K562 (cell line): Measurements from ENCODE around the gene DNAJC6. TPM values are rescaled to one million over a fixed set of nuclear protein-coding genes. Genes with fewer than 3 reads are reported as not detected.

Source experiments
- FIP1L1 ChIP-seq: fragments of 200-400 bp; formaldehyde crosslinking; IDR thresholded peaks from 2 replicates; pipeline ENCODE4 v1.6.1; 2018; ENCODE audit warnings: mild to moderate bottlenecking, low read depth, low read length; ENCODE audit not compliant: poor library complexity, severe bottlenecking
- FOXA1 ChIP-seq: fragments of 450-650 bp; IDR thresholded peaks from 2 replicates; pipeline ENCODE4 v1.6.1; 2016; ENCODE audit warnings: mild to moderate bottlenecking, borderline replicate concordance
- HNRNPH1 ChIP-seq: fragments of 200-400 bp; formaldehyde crosslinking; optimal IDR thresholded peaks from 2 replicates; pipeline ENCODE3; 2017; ENCODE audit warnings: low read depth, mild to moderate bottlenecking, low read length, moderate library complexity
- KAT2B ChIP-seq: IDR thresholded peaks from one replicate; pipeline ENCODE4 v1.6.1; 2012; ENCODE audit warnings: low read depth, mild to moderate bottlenecking, control low read depth, inconsistent platforms, low read length, moderate library complexity
- MIER1 ChIP-seq: fragments of 450-650 bp; IDR thresholded peaks from 2 replicates; pipeline ENCODE4 v1.6.1; 2016; ENCODE audit warnings: antibody characterized with exemption, mild to moderate bottlenecking, low read depth
- MLX ChIP-seq, 2 experiments: fragments of 450-650 bp in 1 of 2; sonication (generic) in 1 of 2; formaldehyde crosslinking; conservative IDR thresholded peaks; 2 replicates each; pipeline versions ENCODE4 v1.4.0 to v1.8.1; 2020 to 2022; ENCODE audit warnings: mild to moderate bottlenecking in 1 of 2, missing genetic modification reagents in 1 of 2
- MTA3 ChIP-seq: fragments of 450-650 bp; formaldehyde crosslinking; IDR thresholded peaks from 2 replicates; pipeline ENCODE4 v1.6.1; 2017; ENCODE audit warnings: mild to moderate bottlenecking, borderline replicate concordance
- PML ChIP-seq: IDR thresholded peaks from 2 replicates; pipeline ENCODE4 v1.6.1; 2012; ENCODE audit warnings: low read length, inconsistent platforms
- PRPF4 ChIP-seq: fragments of 200-400 bp; formaldehyde crosslinking; IDR thresholded peaks from one replicate; pipeline ENCODE4 v1.6.1; 2017; ENCODE audit warnings: low read length, low read depth, mild to moderate bottlenecking; ENCODE audit not compliant: insufficient read depth, poor library complexity, severe bottlenecking
- RFX1 ChIP-seq: fragments of 450-650 bp; IDR thresholded peaks from 2 replicates; pipeline ENCODE4 v1.6.1; 2016; ENCODE audit warnings: mild to moderate bottlenecking, moderate library complexity
- SOX6 ChIP-seq: fragments of 450-650 bp; IDR thresholded peaks from 2 replicates; pipeline ENCODE4 v1.6.1; 2014; ENCODE audit warnings: mild to moderate bottlenecking
- TRIM28 ChIP-seq: fragments of 450-650 bp; IDR thresholded peaks from 2 replicates; pipeline ENCODE4 v1.6.1; 2017
- WHSC1 ChIP-seq: IDR thresholded peaks from one replicate; pipeline ENCODE4 v1.6.1; 2012; ENCODE audit warnings: low read length, control low read depth, inconsistent platforms
- ZBTB26 ChIP-seq: fragments of 450-650 bp; formaldehyde crosslinking; IDR thresholded peaks from 2 replicates; pipeline ENCODE4 v1.4.0; 2022; ENCODE audit warnings: missing genetic modification characterization
- ZNF175 ChIP-seq: fragments of 200-800 bp; sonication (Bioruptor generic); IDR thresholded peaks from 2 replicates; pipeline ENCODE4 v1.6.1; 2016; ENCODE audit warnings: low read depth, mild to moderate bottlenecking, missing genetic modification characterization, missing compliant biosample characterization
- ZNF76 ChIP-seq: fragments of 250-450 bp; sonication (Bioruptor Pico); IDR thresholded peaks from 2 replicates; pipeline ENCODE4 v1.4.0; 2020; ENCODE audit warnings: mild to moderate bottlenecking, moderate library complexity, borderline replicate concordance
- ZSCAN29 ChIP-seq: fragments of 450-650 bp; IDR thresholded peaks from 2 replicates; pipeline ENCODE4 v1.6.1; 2017
- polyA plus RNA-seq, 8 experiments: library from polyadenylated mRNA; depleted of rRNA in 4 of 8; stranded (reverse) in 5 of 8; unstranded in 3 of 8; fragments of >200 nt; fragmentation: Nextera tagmentation in 2 of 8; fragmentation: Illumina TruSeq in 1 of 8; extraction: Ambion mirVana in 2 of 8; extraction: Trizol in 1 of 8; gene quantifications; 2 replicates each; pipeline versions ENCODE4 v1.2.1 to v1.2.3, GENCODE V29; 2011 to 2014; ENCODE audit warnings: inconsistent platforms in 1 of 8, missing spikeins in 1 of 8
- total RNA-seq, 7 experiments: library from RNA; depleted of rRNA in 6 of 7; stranded (reverse); fragments of >200 nt in 6 of 7; fragmentation: Illumina TruSeq in 2 of 7; extraction: Trizol in 2 of 7; gene quantifications; 2 replicates each; pipeline versions ENCODE4 v1.2.1 to v1.2.3, GENCODE V29; 2011 to 2021; ENCODE audit warnings: low replicate concordance in 1 of 7
- TF ChIP-seq, protein P1 (sequence below): sonication (generic); formaldehyde crosslinking; IDR thresholded peaks from 2 replicates; pipeline ENCODE4 v1.8.0; 2022; ENCODE audit warnings: mild to moderate bottlenecking, missing genetic modification reagents, borderline replicate concordance
- TF ChIP-seq, protein P2 (sequence below): fragments of 450-650 bp; IDR thresholded peaks from 2 replicates; pipeline ENCODE4 v1.6.1; 2018; ENCODE audit warnings: mild to moderate bottlenecking, low read depth; ENCODE audit not compliant: partially characterized antibody

The DNAJC6 gene
- total and polyA plus RNA-seq, 9 of the 15 experiments (the other 6 are each of a cell fraction or from before 2014, with no cell fraction given) = 6.7 to 78.7 (median 28.0) TPM

GRCh38 chr1:65419681-65420589 lies 110.6 kb downstream of the DNAJC6 start (continued):
- TF ChIP-seq, protein P1, sequence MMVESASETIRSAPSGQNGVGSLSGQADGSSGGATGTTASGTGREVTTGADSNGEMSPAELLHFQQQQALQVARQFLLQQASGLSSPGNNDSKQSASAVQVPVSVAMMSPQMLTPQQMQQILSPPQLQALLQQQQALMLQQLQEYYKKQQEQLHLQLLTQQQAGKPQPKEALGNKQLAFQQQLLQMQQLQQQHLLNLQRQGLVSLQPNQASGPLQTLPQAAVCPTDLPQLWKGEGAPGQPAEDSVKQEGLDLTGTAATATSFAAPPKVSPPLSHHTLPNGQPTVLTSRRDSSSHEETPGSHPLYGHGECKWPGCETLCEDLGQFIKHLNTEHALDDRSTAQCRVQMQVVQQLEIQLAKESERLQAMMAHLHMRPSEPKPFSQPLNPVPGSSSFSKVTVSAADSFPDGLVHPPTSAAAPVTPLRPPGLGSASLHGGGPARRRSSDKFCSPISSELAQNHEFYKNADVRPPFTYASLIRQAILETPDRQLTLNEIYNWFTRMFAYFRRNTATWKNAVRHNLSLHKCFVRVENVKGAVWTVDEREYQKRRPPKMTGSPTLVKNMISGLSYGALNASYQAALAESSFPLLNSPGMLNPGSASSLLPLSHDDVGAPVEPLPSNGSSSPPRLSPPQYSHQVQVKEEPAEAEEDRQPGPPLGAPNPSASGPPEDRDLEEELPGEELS = no peak
- TF ChIP-seq HNRNPH1 = no peak
- 0 out of 2 replicates have a peak, but pooled peaks have one; percentile 31 for TF ChIP-seq ZBTB26 (CRISPR knock-in tag)
- no peak for TF ChIP-seq ZNF76 (CRISPR knock-in tag)
- TF ChIP-seq FIP1L1 = no peak
- no peak for TF ChIP-seq KAT2B
- no peak for TF ChIP-seq RFX1
- no peak for TF ChIP-seq ZSCAN29
- peak; percentile 82 for TF ChIP-seq MTA3
- TF ChIP-seq SOX6 = no peak
- no peak for TF ChIP-seq PML
- no peak for TF ChIP-seq PRPF4
- TF ChIP-seq, protein P2, sequence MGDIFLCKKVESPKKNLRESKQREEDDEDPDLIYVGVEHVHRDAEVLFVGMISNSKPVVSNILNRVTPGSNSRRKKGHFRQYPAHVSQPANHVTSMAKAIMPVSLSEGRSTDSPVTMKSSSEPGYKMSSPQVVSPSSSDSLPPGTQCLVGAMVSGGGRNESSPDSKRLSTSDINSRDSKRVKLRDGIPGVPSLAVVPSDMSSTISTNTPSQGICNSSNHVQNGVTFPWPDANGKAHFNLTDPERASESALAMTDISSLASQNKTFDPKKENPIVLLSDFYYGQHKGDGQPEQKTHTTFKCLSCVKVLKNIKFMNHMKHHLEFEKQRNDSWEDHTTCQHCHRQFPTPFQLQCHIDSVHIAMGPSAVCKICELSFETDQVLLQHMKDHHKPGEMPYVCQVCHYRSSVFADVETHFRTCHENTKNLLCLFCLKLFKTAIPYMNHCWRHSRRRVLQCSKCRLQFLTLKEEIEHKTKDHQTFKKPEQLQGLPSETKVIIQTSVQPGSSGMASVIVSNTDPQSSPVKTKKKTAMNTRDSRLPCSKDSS = no peak
- no peak for TF ChIP-seq MLX (CRISPR knock-in tag; conservative IDR thresholded peaks at IDR 0.05)
- no peak for TF ChIP-seq FOXA1
- 0 out of 2 replicates have a peak, but pooled peaks have one; percentile 21 for TF ChIP-seq TRIM28
- TF ChIP-seq WHSC1 = no peak
- 0 out of 2 replicates have a peak, but pooled peaks have one; percentile 56 for TF ChIP-seq MIER1
- no peak for TF ChIP-seq ZNF175 (CRISPR knock-in tag)
